ENCODE results near the gene ZBP1.

GRCh38 chr20:57595041-57596030 is 24.9 kb downstream of the ZBP1 start:
- TF ChIP-seq, protein P1, sequence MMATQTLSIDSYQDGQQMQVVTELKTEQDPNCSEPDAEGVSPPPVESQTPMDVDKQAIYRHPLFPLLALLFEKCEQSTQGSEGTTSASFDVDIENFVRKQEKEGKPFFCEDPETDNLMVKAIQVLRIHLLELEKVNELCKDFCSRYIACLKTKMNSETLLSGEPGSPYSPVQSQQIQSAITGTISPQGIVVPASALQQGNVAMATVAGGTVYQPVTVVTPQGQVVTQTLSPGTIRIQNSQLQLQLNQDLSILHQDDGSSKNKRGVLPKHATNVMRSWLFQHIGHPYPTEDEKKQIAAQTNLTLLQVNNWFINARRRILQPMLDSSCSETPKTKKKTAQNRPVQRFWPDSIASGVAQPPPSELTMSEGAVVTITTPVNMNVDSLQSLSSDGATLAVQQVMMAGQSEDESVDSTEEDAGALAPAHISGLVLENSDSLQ (IDR thresholded peaks at IDR 0.05) = no peak
- no peak for TF ChIP-seq SUZ12 (IDR thresholded peaks at IDR 0.05)

Measured in HEK293T (cell line).